Pericardium fibroblast (primary cell): Measurements from ENCODE around the gene ZNF808. TPM values are rescaled to one million over a fixed set of nuclear protein-coding genes. Genes with fewer than 3 reads are reported as not detected.

Experiments
- total RNA-seq: library from RNA; depleted of rRNA; stranded (reverse); fragments of >200 nt; gene quantifications from 2 replicates; pipeline ENCODE4 v1.2.3, GENCODE V29; 2015

Gene ZNF808
- total RNA-seq, result 5.4 and 7.4 TPM in 2 replicates

DNA sequence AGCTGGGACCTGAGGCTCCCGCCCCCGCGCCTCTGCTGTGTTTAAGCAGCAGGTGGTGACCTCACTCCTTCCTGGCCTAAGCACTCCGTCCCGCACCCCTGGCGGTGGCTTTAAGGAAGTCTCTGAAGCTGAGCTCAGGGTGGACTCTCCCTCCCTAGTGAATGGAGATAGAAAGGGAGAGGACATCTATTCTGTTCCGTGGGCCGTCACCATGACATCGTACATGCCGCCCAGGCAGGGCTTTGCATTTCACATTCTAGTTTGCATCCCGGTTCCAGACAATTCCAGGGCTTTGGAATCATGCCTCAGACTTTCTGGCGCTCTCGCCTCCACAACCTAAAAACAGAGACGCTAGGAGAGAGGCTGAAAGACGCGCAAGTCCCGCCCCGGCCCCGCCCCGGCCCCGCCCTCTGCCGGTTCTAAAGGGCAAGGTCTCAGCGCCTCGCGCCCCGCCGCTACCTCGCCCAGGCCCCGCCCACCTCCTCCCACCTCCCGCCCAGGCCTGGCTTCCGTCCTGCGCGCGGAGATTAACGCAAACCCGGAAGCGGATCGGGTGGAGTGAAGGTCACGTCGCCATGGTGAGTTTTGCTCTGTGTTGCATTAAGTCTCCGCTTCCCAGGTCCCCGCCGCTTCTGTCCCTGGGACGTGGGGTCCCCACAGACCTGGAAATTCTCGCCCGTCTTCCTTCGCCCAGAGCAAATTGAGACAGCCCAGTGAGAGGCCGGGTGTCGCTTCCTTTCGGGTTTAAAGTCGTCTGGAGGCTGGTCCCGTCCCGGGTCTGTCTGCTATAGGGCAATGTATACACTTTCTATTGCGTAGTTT is at the start of gene ZNF808:
ZNF808 (plus strand) TSS at position 535 of the 822 bp plus-strand sequence. CDS start 15,617 bp downstream, outside the sequence.

DNA sequence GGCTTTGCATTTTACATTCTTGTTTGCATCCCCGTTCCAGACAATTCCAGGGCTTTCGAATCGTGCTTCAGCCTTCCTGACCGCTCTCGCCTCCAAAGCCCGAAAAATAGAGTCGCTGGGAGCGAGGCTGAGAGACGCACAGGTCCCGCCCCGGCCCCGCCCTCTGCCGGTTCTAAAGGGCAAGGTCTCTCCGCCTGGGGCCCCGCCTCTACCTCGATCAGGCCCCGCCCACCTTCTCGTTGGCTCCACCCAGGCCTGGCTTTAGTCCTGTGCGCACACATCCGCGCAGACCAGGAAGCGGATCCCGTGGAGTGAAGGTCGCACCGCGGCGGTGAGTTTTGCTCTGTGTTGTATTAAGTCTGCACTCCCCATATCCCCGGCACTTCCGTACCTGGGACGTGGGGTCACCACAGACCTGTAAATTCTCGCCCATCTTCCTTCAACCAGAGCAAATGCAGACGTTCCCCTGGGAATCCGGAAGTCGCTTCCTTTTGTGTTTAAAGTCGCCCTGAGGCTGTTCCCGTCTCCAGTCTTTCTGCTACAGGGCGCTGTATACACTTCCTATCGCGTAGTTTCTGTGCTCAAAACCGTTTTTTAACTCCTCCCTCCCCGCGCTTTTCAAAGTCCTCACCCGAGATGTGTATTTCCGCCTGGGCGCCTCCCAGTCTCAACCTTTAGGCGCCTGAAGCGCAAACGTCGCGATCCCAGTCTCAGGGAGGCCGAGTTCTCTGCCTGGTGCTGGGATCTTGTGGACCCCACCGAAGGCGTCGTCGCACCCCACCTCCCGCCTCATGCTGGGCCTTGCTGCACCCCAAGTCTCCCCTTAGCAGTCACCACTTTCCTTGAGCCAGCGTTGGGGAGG is 42.8 kb downstream of the ZNF808 start, which contains the start of gene ZNF701:
ZNF701 (plus strand) TSS at position 288 of the 862 bp plus-strand sequence. CDS start 3,861 bp downstream, outside the sequence.

Other genes with a start within 250 kb of the ZNF808 start
- 5.5 and 8.8 TPM in 2 replicates for gene ZNF480, start 230.5 kb upstream of the ZNF808 start, total RNA-seq
- 1.8 and 2.9 TPM in 2 replicates for gene ZNF610, start 191.4 kb upstream of the ZNF808 start, total RNA-seq
- gene ZNF880, start 157.7 kb upstream of the ZNF808 start, total RNA-seq, result 11.6 and 25.1 TPM in 2 replicates
- gene ZNF528, start 129.8 kb upstream of the ZNF808 start, total RNA-seq, result 4.9 and 6.6 TPM in 2 replicates
- gene ZNF534, start 98.5 kb upstream of the ZNF808 start, total RNA-seq, result 0.60 TPM in 1 of 2 replicates, not detected in the other
- gene ZNF578, start 74.1 kb upstream of the ZNF808 start, total RNA-seq, result 0.70 and 3.2 TPM in 2 replicates
- gene ZNF701, start 42.6 kb downstream of the ZNF808 start, total RNA-seq, result 2.6 and 3.9 TPM in 2 replicates
- gene ZNF83, start 110.7 kb downstream of the ZNF808 start, total RNA-seq, result 11.6 and 27.3 TPM in 2 replicates
- 3.7 and 9.4 TPM in 2 replicates for gene ZNF611, start 207.4 kb downstream of the ZNF808 start, total RNA-seq